ENCODE results near the gene SASH3.

The SASH3 gene

DNA sequence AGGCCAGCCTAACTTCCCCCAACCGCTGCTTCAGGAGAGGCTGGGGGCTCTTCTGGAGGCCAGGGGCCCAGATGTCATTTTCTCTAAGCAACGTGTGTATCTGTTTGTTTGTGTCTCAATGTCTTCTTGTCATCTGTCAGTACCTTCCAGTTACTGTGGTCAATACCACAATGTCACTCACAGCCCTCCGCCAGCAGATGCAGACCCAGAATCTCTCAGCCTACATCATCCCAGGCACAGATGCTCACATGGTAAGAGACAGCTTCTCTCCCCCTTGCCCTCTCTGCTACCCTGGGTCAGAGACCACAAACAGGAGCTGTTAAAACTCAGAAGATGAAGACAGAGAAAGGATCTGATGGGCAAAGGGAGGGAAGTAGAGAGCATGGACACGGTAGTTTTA lies 35.9 kb upstream of the SASH3 start:
- no peaks in the 10 kb centered on the region for H3K9me2 ChIP-seq (replicated peaks; ENCODE audit: insufficient read depth, low read length)
- H4K20me1 ChIP-seq (ENCODE audit: insufficient read depth, low read length): no peaks in the 10 kb centered on the region
- no peak overlapping the region for H3K9ac ChIP-seq (ENCODE audit: low read length)
- no peak overlapping the region for H2AFZ ChIP-seq (ENCODE audit: low read length)
- H3K27me3 ChIP-seq (replicated peaks; ENCODE audit: insufficient read depth, low read length): no peaks in the 10 kb centered on the region
- no peaks in the 10 kb centered on the region for H3K4me1 ChIP-seq (ENCODE audit: low read length)
- H3K79me2 ChIP-seq (ENCODE audit: low read length): no peaks in the 10 kb centered on the region
- TF ChIP-seq, protein P1, sequence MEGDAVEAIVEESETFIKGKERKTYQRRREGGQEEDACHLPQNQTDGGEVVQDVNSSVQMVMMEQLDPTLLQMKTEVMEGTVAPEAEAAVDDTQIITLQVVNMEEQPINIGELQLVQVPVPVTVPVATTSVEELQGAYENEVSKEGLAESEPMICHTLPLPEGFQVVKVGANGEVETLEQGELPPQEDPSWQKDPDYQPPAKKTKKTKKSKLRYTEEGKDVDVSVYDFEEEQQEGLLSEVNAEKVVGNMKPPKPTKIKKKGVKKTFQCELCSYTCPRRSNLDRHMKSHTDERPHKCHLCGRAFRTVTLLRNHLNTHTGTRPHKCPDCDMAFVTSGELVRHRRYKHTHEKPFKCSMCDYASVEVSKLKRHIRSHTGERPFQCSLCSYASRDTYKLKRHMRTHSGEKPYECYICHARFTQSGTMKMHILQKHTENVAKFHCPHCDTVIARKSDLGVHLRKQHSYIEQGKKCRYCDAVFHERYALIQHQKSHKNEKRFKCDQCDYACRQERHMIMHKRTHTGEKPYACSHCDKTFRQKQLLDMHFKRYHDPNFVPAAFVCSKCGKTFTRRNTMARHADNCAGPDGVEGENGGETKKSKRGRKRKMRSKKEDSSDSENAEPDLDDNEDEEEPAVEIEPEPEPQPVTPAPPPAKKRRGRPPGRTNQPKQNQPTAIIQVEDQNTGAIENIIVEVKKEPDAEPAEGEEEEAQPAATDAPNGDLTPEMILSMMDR (IDR thresholded peaks at IDR 0.05; ENCODE audit: low read length): no peak
- no peak for TF ChIP-seq EZH2phosphoT487 (IDR thresholded peaks at IDR 0.05; ENCODE audit: low read length)
- TF ChIP-seq EZH2 (optimal IDR thresholded peaks at IDR 0.05; ENCODE audit: low read depth, low read length): no peak
- H3K4me2 ChIP-seq (ENCODE audit: low read depth, low read length): no peak overlapping the region
- no peak overlapping the region for H3K27ac ChIP-seq (ENCODE audit: low read length)
- no peaks in the 10 kb centered on the region for H3F3A ChIP-seq (ENCODE audit: insufficient read depth, low read length)
- no peaks in the 10 kb centered on the region for H3K9me3 ChIP-seq (replicated peaks; ENCODE audit: insufficient read depth, low read length)
- no peaks in the 10 kb centered on the region for H3K36me3 ChIP-seq (replicated peaks; ENCODE audit: insufficient read depth, low read length)
- no peak overlapping the region for H3K4me3 ChIP-seq (ENCODE audit: low read length)
- no peak for DNase-seq

DNA sequence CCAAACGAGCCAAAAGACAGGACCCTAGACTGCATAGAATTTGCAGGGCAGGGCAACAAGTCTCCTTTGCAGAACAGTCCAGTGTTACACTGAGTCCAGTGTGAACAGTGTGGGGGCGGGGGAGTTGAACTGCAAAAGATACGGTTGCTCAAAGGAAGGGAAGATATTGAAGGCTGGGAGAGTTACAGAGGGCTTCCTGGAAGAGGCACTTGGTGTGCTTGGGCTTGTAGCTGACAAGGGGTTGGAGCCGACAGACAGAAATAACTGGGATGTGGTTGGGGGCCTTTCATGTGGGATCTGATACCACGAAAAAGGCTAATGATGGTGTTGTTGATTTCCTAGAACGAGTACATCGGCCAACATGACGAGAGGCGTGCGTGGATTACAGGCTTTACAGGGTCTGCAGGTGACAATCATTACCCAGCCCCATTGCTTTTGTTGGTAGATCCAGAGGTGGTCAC lies 34.9 kb upstream of the SASH3 start:
- Histone ChIP-seq H3K36me3 (replicated peaks; ENCODE audit: insufficient read depth, low read length) (no peaks in the 10 kb centered on the region), H3K27ac (ENCODE audit: low read length) (no peak overlapping the region), H3K79me2 (ENCODE audit: low read length) (no peaks in the 10 kb centered on the region), H2AFZ (ENCODE audit: low read length) (no peak overlapping the region), H3K9me2 (replicated peaks; ENCODE audit: insufficient read depth, low read length) (no peaks in the 10 kb centered on the region), H3K9ac (ENCODE audit: low read length) (no peak overlapping the region), H4K20me1 (ENCODE audit: insufficient read depth, low read length) (no peaks in the 10 kb centered on the region), H3K4me2 (ENCODE audit: low read depth, low read length) (no peak overlapping the region), H3K9me3 (replicated peaks; ENCODE audit: insufficient read depth, low read length) (no peaks in the 10 kb centered on the region), H3K4me1 (ENCODE audit: low read length) (no peaks in the 10 kb centered on the region), H3K4me3 (ENCODE audit: low read length) (no peak overlapping the region), H3F3A (ENCODE audit: insufficient read depth, low read length) (no peaks in the 10 kb centered on the region), H3K27me3 (replicated peaks; ENCODE audit: insufficient read depth, low read length) (no peaks in the 10 kb centered on the region)
- no peak for DNase-seq
- TF ChIP-seq EZH2phosphoT487 (IDR thresholded peaks at IDR 0.05; ENCODE audit: low read length) (no peak), EZH2 (optimal IDR thresholded peaks at IDR 0.05; ENCODE audit: low read depth, low read length) (no peak)
- TF ChIP-seq, protein P1 (IDR thresholded peaks at IDR 0.05; ENCODE audit: low read length): no peak

DNA sequence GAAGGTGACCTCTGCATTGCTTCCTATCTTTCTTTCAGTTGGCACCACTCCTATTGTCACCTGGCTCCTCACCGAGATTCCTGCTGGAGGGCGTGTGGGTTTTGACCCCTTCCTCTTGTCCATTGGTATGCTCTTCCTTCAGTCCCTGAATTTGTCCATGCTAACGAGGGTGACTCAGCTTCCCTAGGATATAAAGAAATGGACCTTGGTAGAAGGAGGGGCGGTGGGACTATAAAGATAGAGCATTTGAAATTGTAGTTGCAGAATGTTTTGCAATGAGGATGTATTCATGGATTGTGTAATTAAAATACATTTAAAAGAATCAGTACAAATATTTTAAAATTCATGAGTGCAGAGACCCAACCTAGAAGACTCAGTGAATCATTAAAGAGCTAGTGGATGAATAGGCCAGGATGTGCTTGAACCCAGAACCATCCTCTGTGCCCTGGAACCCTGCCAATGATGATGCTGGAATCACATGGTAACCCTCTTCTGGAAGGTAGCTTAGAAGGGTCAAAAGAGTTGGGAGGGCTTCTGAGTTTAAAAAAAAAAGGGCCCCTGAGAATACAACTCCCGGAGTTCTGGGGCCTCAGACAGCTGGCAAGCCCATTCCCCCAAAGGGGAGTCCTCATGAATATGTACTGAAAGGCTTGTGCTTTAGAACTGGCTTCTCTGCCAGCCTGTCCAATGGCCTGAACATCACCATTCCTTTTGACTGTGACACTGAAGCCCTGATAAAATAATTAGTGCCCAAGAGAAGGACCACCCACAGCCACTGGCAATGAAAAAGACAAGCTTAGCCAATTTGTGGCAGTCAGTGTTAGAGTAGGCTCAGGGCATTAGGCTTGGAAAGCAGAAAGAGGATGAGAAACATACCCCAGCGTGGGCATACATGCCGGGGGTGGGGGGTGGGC lies 32.9 kb upstream of the SASH3 start:
- Histone ChIP-seq H4K20me1 (ENCODE audit: insufficient read depth, low read length) (no peaks in the 10 kb centered on the region), H3K79me2 (ENCODE audit: low read length) (no peaks in the 10 kb centered on the region), H3K9ac (ENCODE audit: low read length) (no peak overlapping the region), H3K4me3 (ENCODE audit: low read length) (no peak overlapping the region), H3K9me3 (replicated peaks; ENCODE audit: insufficient read depth, low read length) (no peaks in the 10 kb centered on the region), H3K27me3 (replicated peaks; ENCODE audit: insufficient read depth, low read length) (no peaks in the 10 kb centered on the region), H3K9me2 (replicated peaks; ENCODE audit: insufficient read depth, low read length) (no peaks in the 10 kb centered on the region), H3K4me1 (ENCODE audit: low read length) (no peaks in the 10 kb centered on the region), H3K36me3 (replicated peaks; ENCODE audit: insufficient read depth, low read length) (no peaks in the 10 kb centered on the region), H3F3A (ENCODE audit: insufficient read depth, low read length) (no peaks in the 10 kb centered on the region), H2AFZ (ENCODE audit: low read length) (no peak overlapping the region), H3K4me2 (ENCODE audit: low read depth, low read length) (no peak overlapping the region), H3K27ac (ENCODE audit: low read length) (no peak overlapping the region)
- DNase-seq: no peak
- TF ChIP-seq EZH2phosphoT487 (IDR thresholded peaks at IDR 0.05; ENCODE audit: low read length) (no peak), EZH2 (optimal IDR thresholded peaks at IDR 0.05; ENCODE audit: low read depth, low read length) (no peak)
- TF ChIP-seq, protein P1 (IDR thresholded peaks at IDR 0.05; ENCODE audit: low read length): no peak
